ENCODE results near the gene IGBP1.

Gene IGBP1

GRCh38 chrX:70171624-70172023 is 38.4 kb downstream of the IGBP1 start:
- H3K9ac ChIP-seq (ENCODE audit: low read depth, low read length, poor library complexity, severe bottlenecking), result no peak overlapping the region
- H3F3A ChIP-seq (ENCODE audit: low read depth), result no peaks in the 10 kb centered on the region
- H3K9me2 ChIP-seq (replicated peaks; ENCODE audit: low read depth, low read length), result no peaks in the 10 kb centered on the region
- H3K4me3 ChIP-seq (ENCODE audit: low read length, poor library complexity, severe bottlenecking), result no peak overlapping the region
- H4K20me1 ChIP-seq (ENCODE audit: insufficient read depth, low read length, poor library complexity, severe bottlenecking), result no peaks in the 10 kb centered on the region
- no peak overlapping the region for H2AFZ ChIP-seq (ENCODE audit: low read length)
- no peaks in the 10 kb centered on the region for H3K79me2 ChIP-seq (ENCODE audit: insufficient read depth, low read length)
- H3K9me3 ChIP-seq (ENCODE audit: insufficient read depth, low read depth, low read length), result no peaks in the 10 kb centered on the region
- no peaks in the 10 kb centered on the region for H3K4me1 ChIP-seq (ENCODE audit: insufficient read depth, low read length, poor library complexity, severe bottlenecking)
- no peak for TF ChIP-seq CTCF (conservative IDR thresholded peaks at IDR 0.05; ENCODE audit: low read length)
- no peak for TF ChIP-seq EZH2phosphoT487 (IDR thresholded peaks at IDR 0.05; ENCODE audit: borderline replicate concordance)
- no peak overlapping the region for H3K4me2 ChIP-seq (ENCODE audit: low read depth, low read length, poor library complexity, severe bottlenecking)
- H3K36me3 ChIP-seq (ENCODE audit: insufficient read depth, low read length), result peaks cover 6% of the 10 kb centered on the region; the same call in 1 of the 2 replicates
- H3K27me3 ChIP-seq (ENCODE audit: insufficient read depth, low read length, poor library complexity, severe bottlenecking), result no peaks in the 10 kb centered on the region

- H3K4me2 ChIP-seq (ENCODE audit: low read depth, low read length, poor library complexity, severe bottlenecking), result no peak overlapping the region
- no peak overlapping the region for H2AFZ ChIP-seq (ENCODE audit: low read length)
- H3K9me3 ChIP-seq (ENCODE audit: insufficient read depth, low read depth, low read length), result no peaks in the 10 kb centered on the region
- TF ChIP-seq CTCF (conservative IDR thresholded peaks at IDR 0.05; ENCODE audit: low read length) (no peak), EZH2phosphoT487 (IDR thresholded peaks at IDR 0.05; ENCODE audit: borderline replicate concordance) (no peak)
- no peaks in the 10 kb centered on the region for H3K9me2 ChIP-seq (replicated peaks; ENCODE audit: low read depth, low read length)
- no peaks in the 10 kb centered on the region for H3K27me3 ChIP-seq (ENCODE audit: insufficient read depth, low read length, poor library complexity, severe bottlenecking)
- H3K36me3 ChIP-seq (ENCODE audit: insufficient read depth, low read length), result peaks cover 4% of the 10 kb centered on the region; the same call in 1 of the 2 replicates
- no peak overlapping the region for H3K9ac ChIP-seq (ENCODE audit: low read depth, low read length, poor library complexity, severe bottlenecking)
- no peak overlapping the region for H3K4me3 ChIP-seq (ENCODE audit: low read length, poor library complexity, severe bottlenecking)
- H3K4me1 ChIP-seq (ENCODE audit: insufficient read depth, low read length, poor library complexity, severe bottlenecking), result no peaks in the 10 kb centered on the region
- no peaks in the 10 kb centered on the region for H3F3A ChIP-seq (ENCODE audit: low read depth)
- H4K20me1 ChIP-seq (ENCODE audit: insufficient read depth, low read length, poor library complexity, severe bottlenecking), result no peaks in the 10 kb centered on the region
- H3K79me2 ChIP-seq (ENCODE audit: insufficient read depth, low read length), result no peaks in the 10 kb centered on the region
Observed at GRCh38 chrX:70172221-70172620, 39.0 kb downstream of the IGBP1 start.

- no peak for TF ChIP-seq EZH2phosphoT487 (IDR thresholded peaks at IDR 0.05; ENCODE audit: borderline replicate concordance)
- TF ChIP-seq CTCF (conservative IDR thresholded peaks at IDR 0.05; ENCODE audit: low read length), result no peak
- H3K79me2 ChIP-seq (ENCODE audit: insufficient read depth, low read length), result no peaks in the 10 kb centered on the region
- H3K9ac ChIP-seq (ENCODE audit: low read depth, low read length, poor library complexity, severe bottlenecking), result no peak overlapping the region
- no peaks in the 10 kb centered on the region for H3K36me3 ChIP-seq (ENCODE audit: insufficient read depth, low read length)
- no peaks in the 10 kb centered on the region for H3K4me1 ChIP-seq (ENCODE audit: insufficient read depth, low read length, poor library complexity, severe bottlenecking)
- no peaks in the 10 kb centered on the region for H3K9me2 ChIP-seq (replicated peaks; ENCODE audit: low read depth, low read length)
- no peaks in the 10 kb centered on the region for H3K9me3 ChIP-seq (ENCODE audit: insufficient read depth, low read depth, low read length)
- H4K20me1 ChIP-seq (ENCODE audit: insufficient read depth, low read length, poor library complexity, severe bottlenecking), result no peaks in the 10 kb centered on the region
- H3F3A ChIP-seq (ENCODE audit: low read depth), result no peaks in the 10 kb centered on the region
- H2AFZ ChIP-seq (ENCODE audit: low read length), result no peak overlapping the region
- no peaks in the 10 kb centered on the region for H3K27me3 ChIP-seq (ENCODE audit: insufficient read depth, low read length, poor library complexity, severe bottlenecking)
- H3K4me2 ChIP-seq (ENCODE audit: low read depth, low read length, poor library complexity, severe bottlenecking), result no peak overlapping the region
- no peak overlapping the region for H3K4me3 ChIP-seq (ENCODE audit: low read length, poor library complexity, severe bottlenecking)
Observed at GRCh38 chrX:70172964-70173363, 39.7 kb downstream of the IGBP1 start.
